ENCODE results near the gene ARFGAP2.

Gene ARFGAP2

GRCh38 chr11:47186700-47187695 is 10.3 kb upstream of the ARFGAP2 start:
- DNase-seq, result peak; percentile 26

DNA sequence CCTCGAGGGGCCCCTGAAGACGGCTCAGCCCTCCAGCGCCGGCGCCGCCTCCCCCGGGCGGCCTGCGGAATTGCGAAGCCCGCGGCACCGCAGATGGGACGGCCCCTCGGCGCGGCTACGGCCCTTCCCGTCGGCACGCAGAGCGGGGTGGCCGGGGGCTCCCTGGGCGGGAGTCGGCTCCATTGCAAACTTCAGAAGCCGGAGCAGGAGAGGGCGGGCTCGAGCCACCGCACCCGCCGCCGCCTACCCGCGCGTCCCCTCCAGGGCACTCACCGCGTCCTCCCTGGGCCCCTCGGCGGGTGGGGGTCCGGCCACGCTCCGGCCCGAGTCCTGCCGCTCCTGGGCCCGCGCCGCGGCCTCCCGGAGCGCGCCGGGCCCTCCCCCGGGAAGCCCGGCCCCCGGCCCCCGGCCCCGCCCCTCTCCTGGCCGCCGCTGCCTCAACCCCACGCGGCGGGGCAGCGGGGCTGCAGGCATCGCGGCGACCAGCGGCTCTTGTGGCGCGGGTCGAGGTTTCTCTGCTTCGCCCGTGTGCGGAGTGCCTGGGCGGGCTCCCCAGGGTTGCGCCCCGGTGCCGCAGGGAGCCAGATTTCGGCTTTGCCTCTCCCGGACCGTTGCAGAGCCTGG is 9.5 kb upstream of the ARFGAP2 start, which contains the start of gene PACSIN3:
PACSIN3 (minus strand) TSS at position 359 of the 624 bp plus-strand sequence. CDS start 3,707 bp downstream, outside the sequence.
- DNase-seq, result peak; percentile 16

DNA sequence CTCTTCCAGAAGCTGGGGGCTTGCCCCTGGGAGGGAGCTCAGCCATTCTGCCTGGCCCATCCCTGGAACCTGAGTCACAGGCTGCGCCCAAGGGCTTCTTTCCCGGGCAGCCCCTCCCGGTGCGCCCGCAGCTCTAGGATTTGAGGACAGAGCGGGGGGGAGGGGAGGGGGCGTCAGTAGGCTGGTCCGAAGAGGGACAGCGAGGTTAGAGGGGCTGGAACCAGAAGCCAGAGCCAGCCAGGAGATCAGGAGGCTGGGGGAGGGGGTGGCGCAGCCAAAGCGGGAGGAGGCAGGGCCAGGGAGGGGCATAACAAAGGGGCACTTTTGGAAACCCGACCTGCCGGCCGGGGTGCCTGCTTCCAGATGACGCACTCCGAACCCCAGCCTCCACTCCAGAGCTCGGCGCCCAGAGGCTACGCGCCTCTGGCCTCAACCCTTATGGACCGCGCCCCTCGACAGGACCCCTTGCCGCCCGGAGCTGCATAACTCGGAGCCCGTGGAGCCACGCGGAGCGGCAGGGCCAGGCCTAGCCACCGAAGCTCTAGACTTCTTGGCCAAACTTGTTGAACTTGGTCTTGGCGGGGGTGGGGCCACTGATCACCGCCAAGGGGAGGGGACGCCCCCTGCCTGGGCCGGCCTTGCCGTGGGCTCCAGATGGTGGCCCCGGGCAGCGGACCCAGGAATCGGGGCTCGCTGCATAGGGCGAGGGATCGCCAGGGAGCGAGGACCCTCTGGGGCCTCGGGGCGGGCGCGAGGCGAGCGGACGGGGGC is 8.8 kb upstream of the ARFGAP2 start:
- DNase-seq, result no peak

- no peak for DNase-seq
Measured at GRCh38 chr11:47184711-47185304, 8.1 kb upstream of the ARFGAP2 start.

GRCh38 chr11:47183969-47184368 is 7.3 kb upstream of the ARFGAP2 start:
- DNase-seq, result no peak

GRCh38 chr11:47183031-47183856 is 6.6 kb upstream of the ARFGAP2 start:
- DNase-seq, result no peak

GRCh38 chr11:47182380-47182779 is 5.7 kb upstream of the ARFGAP2 start:
- DNase-seq, result no peak

- DNase-seq, result no peak
Measured at GRCh38 chr11:47181271-47181670, 4.6 kb upstream of the ARFGAP2 start.

DNA sequence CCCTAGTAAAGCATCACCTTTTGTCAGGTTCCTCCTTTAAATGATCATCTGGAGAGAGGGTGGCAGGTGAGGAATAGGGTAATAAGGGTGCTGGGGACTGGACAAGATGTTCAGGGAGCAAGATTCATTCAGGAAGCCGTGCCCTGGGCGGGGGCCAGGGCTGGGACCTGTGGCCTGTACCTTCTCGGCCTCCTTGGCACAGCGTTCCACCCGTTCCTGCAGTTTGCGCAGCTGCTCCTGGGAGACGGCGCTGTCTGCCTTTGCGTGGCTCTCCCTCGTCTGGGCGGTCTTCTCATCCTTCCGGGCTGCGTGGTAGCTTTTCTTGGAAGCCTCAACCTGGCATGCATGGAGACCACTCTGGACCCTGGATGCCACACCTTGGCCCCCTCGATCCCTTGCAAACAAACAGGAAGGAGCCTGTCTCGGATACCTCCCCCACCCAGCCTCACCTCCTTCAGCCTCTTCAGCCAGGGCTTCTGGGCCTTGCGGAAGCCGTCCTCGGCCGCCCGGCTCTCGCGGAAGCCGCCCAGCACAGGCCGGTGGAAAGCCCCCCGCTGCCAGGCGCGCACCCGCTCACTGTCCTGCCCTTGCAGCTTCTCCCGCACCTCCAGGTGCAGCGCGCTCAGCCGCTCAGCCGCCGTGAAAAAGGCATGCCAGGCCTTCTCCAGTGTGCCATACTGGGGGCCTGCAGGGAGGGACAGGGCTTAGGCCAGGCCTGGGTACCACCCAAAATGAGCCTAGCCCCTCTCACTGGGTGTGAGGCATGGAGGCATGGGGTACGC is 3.5 kb upstream of the ARFGAP2 start:
- DNase-seq, result no peak

DNA sequence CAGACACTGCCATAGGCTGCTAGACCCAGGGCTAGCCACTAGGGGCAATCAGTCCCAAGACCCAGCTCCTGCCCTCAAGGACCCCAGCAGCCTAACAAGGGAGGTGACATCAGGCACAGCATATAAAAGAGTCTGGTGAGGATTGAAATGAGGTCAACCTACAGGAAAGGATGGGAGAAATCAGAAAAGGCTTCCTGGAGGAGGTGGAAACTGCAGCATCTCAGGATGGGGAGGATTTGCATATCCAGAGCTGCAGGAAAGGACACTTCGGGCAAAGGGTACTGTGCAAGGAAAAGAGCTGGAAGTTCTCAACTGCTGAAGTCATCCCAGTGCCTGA is 2.9 kb upstream of the ARFGAP2 start:
- DNase-seq, result peak; percentile 46

GRCh38 chr11:47178737-47179654 is 2.3 kb upstream of the ARFGAP2 start:
- no peak for DNase-seq

DNA sequence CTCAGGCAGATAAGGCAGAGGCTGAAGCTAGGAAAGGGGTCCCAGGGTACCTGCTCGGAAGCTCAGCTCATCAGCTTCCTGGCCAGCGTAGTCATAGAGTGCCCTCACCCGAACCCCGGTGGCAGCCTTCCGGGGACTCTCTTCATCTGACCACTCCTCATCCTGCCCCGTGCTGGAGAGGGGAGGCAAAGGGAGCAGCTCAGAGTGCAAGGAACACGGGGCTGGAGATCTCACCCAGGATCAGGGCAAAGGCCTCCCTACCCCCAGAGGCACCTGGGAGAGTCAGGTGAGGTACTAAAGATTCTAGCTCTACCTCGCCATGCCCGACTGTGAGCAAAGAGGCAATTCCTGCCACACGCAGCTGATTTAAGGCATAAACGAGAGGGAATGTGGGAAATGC is 1.6 kb upstream of the ARFGAP2 start:
- DNase-seq, result no peak

GRCh38 chr11:47177846-47178245 is 1.2 kb upstream of the ARFGAP2 start:
- no peak for DNase-seq

DNA sequence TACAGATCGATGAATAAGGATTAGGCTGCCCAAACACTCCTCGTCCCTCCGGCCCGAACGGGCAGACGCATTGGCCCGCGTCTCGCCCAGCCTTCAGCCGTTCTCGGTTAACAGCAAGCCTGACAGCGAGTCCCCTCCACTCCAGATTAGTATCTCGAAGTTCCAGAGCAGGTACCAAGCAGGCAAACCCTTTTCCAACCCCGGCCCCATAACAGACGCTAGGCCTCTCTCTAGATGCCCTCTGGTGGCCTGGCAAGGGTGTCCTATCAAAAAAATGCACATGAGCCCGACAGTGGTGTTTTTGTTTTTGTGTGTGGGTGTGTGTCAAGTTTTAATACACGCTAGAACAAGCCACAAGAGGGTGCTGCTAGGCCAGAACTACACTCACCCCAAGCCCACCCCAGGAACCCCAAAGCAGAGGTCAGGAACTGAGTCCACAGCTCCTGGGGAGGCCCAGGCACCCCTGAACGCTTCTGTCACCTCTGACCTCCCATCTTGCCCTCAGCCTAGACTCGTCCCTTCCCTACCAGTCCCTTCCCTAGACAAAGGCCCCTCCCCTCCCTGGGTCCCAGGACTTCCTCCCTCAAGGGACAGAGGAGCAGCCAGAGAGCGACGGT is 658 bp upstream of the ARFGAP2 start:
- peak; percentile 86 for DNase-seq

- DNase-seq, result no peak
Measured at GRCh38 chr11:47175746-47176327, 842 bp downstream of the ARFGAP2 start.

DNA sequence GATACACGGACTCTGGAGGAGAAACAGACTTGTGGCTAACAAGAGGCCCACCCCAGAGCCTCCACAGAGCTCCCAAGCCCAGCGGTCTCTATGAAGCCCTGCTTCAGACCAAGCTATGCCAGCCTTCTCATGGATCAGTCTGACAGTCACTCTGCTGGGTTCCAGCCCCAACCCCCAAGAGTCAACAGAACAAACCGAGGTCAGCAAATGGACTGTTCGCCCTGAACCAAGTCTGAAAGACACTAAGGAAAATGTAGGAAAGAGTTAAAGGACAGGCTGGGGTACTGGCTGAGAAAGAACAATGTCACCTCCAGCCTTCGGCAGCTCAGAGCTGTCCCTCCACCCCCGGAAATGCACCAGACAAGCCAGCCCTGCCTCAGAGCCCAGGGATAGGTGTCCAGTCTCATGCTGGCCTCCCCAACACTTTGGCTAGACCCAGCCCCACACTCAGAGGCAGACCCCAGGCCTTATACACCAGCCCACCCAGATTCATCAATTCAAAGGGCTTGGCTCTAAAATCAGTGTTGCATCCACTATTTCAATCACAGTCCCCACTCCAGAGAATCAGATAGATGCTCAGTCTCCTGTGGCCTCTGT is 3.8 kb downstream of the ARFGAP2 start:
- no peak for DNase-seq

DNA sequence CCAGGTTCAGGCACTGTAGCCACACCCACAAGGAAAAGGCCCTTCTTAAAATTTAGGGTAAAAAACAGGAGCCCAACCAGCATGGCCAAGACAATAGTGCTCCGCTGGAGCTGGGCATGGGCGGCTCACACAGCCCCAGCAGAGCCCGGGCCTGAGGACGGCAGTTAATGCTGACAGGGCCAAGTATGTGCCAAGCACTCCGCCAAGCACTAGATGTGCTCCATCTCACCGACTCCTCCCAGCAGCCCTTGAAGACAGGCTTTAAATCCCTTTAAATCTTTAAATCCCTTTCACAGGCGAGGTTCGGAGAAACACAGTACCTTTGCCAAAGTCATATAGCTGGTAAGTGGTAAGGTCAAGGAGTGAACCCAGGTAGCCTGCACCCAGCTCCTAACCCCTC is 4.8 kb downstream of the ARFGAP2 start:
- no peak for DNase-seq

GRCh38 chr11:47171061-47171838 is 5.4 kb downstream of the ARFGAP2 start:
- DNase-seq, result no peak
